HG03066 (cell line): ENCODE results near the gene RPAP3.

Experiments
- ATAC-seq: cut with Tn5 transposase; IDR thresholded peaks from one replicate; pipeline ENCODE4 v1.9.1; 2021; ENCODE audit warnings: low read depth; ENCODE audit not compliant: unreplicated experiment

The RPAP3 gene

DNA sequence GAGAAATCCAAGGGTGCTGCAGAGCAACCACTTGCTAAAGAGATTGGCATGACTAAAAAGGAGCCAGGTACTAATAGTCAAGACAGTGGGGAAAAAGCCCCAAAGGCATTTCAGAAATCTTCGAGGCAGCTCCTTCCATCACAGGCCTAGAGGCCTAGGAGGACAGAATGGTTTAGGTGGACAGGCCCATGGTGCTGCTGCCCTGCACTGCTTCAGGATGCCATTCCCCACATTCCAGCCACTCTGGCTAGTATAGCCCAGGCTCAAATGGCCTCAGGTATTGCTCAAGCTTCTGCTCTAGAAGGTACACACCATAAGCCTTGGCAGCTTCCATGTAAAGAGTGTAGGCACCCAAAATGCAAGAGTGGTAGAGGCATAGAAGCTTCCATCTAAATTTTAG, 92.9 kb downstream of the RPAP3 start:
- ATAC-seq, result no peak

DNA sequence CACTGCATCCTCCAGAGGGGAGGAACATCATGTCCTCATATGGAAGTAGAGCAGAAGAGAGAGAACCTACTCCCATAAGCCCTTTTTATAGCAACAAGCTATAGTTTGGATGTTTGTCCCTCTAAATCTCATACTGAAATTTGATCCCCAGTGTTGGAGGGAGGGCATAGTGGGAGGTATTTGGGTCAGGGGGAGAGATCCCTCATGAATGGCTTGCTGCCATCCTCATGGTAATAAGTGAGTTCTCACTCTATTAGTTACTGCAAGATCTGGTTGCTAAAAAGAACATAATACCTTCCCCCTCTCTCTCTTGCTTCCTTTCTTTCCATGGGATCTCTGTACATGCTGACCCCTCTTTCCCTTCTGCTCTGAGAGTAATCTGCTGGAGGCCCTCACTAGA, 93.9 kb downstream of the RPAP3 start:
- no peak for ATAC-seq
